Measurements from ENCODE around the gene ZNF410.

DNA sequence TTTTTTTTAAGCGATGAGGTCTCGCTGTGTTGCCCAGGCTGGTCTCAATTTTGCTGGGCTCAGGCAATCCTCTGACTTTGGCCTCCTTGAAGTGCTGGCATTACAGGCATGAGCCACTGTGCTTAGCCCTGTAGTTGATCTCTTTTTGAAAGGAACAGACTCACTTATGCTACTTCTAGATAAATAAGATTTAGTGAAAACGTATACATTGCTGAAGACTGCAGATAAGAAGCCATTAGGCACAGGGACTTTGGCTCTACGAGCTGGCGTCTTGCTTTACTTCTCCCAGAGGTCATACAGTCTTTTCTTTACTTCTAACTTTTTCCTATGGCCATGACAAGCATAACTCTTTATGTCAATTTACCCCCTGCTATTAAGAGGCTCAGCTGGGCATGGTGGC is 25.6 kb upstream of the ZNF410 start:
- TF ChIP-seq, protein P1, sequence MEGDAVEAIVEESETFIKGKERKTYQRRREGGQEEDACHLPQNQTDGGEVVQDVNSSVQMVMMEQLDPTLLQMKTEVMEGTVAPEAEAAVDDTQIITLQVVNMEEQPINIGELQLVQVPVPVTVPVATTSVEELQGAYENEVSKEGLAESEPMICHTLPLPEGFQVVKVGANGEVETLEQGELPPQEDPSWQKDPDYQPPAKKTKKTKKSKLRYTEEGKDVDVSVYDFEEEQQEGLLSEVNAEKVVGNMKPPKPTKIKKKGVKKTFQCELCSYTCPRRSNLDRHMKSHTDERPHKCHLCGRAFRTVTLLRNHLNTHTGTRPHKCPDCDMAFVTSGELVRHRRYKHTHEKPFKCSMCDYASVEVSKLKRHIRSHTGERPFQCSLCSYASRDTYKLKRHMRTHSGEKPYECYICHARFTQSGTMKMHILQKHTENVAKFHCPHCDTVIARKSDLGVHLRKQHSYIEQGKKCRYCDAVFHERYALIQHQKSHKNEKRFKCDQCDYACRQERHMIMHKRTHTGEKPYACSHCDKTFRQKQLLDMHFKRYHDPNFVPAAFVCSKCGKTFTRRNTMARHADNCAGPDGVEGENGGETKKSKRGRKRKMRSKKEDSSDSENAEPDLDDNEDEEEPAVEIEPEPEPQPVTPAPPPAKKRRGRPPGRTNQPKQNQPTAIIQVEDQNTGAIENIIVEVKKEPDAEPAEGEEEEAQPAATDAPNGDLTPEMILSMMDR (IDR thresholded peaks at IDR 0.05) = no peak
- TF ChIP-seq POLR2A (IDR thresholded peaks at IDR 0.05) (no peak), EP300 (IDR thresholded peaks at IDR 0.05) (no peak)

Data from ovary (tissue), 3 donors.